ENCODE results near the gene TRIM62.

GRCh38 chr1:33098371-33098770, 83.5 kb downstream of the TRIM62 start:
- TF ChIP-seq ARNTL (CRISPR knock-in tag; IDR thresholded peaks at IDR 0.05; ENCODE audit: borderline replicate concordance, low read depth) (no peak), ZC3H10 (CRISPR knock-in tag; IDR thresholded peaks at IDR 0.05) (no peak), ZFP3 (CRISPR knock-in tag; IDR thresholded peaks at IDR 0.05) (no peak)
- TF ChIP-seq, protein P1, sequence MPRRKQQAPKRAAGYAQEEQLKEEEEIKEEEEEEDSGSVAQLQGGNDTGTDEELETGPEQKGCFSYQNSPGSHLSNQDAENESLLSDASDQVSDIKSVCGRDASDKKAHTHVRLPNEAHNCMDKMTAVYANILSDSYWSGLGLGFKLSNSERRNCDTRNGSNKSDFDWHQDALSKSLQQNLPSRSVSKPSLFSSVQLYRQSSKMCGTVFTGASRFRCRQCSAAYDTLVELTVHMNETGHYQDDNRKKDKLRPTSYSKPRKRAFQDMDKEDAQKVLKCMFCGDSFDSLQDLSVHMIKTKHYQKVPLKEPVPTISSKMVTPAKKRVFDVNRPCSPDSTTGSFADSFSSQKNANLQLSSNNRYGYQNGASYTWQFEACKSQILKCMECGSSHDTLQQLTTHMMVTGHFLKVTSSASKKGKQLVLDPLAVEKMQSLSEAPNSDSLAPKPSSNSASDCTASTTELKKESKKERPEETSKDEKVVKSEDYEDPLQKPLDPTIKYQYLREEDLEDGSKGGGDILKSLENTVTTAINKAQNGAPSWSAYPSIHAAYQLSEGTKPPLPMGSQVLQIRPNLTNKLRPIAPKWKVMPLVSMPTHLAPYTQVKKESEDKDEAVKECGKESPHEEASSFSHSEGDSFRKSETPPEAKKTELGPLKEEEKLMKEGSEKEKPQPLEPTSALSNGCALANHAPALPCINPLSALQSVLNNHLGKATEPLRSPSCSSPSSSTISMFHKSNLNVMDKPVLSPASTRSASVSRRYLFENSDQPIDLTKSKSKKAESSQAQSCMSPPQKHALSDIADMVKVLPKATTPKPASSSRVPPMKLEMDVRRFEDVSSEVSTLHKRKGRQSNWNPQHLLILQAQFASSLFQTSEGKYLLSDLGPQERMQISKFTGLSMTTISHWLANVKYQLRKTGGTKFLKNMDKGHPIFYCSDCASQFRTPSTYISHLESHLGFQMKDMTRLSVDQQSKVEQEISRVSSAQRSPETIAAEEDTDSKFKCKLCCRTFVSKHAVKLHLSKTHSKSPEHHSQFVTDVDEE (CRISPR knock-in tag; IDR thresholded peaks at IDR 0.05): no peak
